Measurements from ENCODE around the gene PPP1R12B. TPM values are rescaled to one million over a fixed set of nuclear protein-coding genes. Genes with fewer than 3 reads are reported as not detected.
A peak's percentile ranks its signal among the peaks of the same experiment; 100 is the strongest.
"Not testable (repeated sequence)": the region's sequence is repeated elsewhere in the genome, so short reads cannot be mapped to it uniquely, and the experiment has no call there.

PPP1R12B gene
- total RNA-seq, 1 donor from 2014 or later: 44.9 TPM

GRCh38 chr1:202580619-202581018 is 232.1 kb downstream of the PPP1R12B start:
- Mint-ChIP-seq H3K9me3 (ENCODE audit: low read depth) (no peaks in the 10 kb centered on the region), H3K27me3 (no peaks in the 10 kb centered on the region), H3K36me3 (ENCODE audit: insufficient read depth) (peaks cover 17% of the 10 kb centered on the region), H3K4me3 (ENCODE audit: low read depth) (no peak overlapping the region), H3K27ac (no peak overlapping the region), H3K4me1 (ENCODE audit: low read depth) (peaks cover 25% of the 10 kb centered on the region)
- no peak for TF ChIP-seq CTCF (IDR thresholded peaks at IDR 0.05; ENCODE audit: unreplicated experiment)
- no peak for DNase-seq (ENCODE audit: low spot score, unreplicated experiment)

GRCh38 chr1:202582350-202582749 is 233.9 kb downstream of the PPP1R12B start:
- not testable (repeated sequence) for H3K27ac Mint-ChIP-seq; H3K27me3 Mint-ChIP-seq; H3K9me3 Mint-ChIP-seq (ENCODE audit: low read depth); H3K4me3 Mint-ChIP-seq (ENCODE audit: low read depth); DNase-seq (ENCODE audit: low spot score, unreplicated experiment)
- Mint-ChIP-seq H3K4me1 (ENCODE audit: low read depth) (peaks cover 37% of the 10 kb centered on the region), H3K36me3 (ENCODE audit: insufficient read depth) (peaks cover 17% of the 10 kb centered on the region)

- no peak for TF ChIP-seq CTCF (IDR thresholded peaks at IDR 0.05; ENCODE audit: unreplicated experiment)
- peaks cover 31% of the 10 kb centered on the region for H3K4me1 Mint-ChIP-seq (ENCODE audit: low read depth)
- H3K9me3 Mint-ChIP-seq (ENCODE audit: low read depth): no peaks in the 10 kb centered on the region
- H3K36me3 Mint-ChIP-seq (ENCODE audit: insufficient read depth): peaks cover 17% of the 10 kb centered on the region
- H3K27ac Mint-ChIP-seq: peak overlapping the region; percentile 91
- DNase-seq (ENCODE audit: low spot score, unreplicated experiment): no peak
- H3K4me3 Mint-ChIP-seq (ENCODE audit: low read depth): no peak overlapping the region
- no peaks in the 10 kb centered on the region for H3K27me3 Mint-ChIP-seq
Observed at GRCh38 chr1:202584707-202585589, 236.4 kb downstream of the PPP1R12B start.

DNA sequence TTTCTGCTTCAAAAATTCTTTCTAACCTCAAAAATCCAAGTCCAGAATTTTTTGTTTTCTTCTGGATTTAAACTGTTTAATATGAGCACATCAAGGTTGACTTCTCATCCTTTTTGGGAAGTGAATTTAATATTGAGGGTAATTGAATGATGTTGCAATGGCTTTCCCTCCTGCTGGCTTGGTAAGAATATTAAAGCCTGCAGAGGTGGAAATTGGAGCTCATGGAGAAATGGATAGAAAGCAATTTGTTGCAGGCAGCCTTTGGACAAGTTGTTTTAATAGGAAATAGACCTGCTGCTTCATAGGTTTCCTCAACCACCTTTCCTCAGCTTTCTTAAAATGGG is 237.1 kb downstream of the PPP1R12B start:
- H3K36me3 Mint-ChIP-seq (ENCODE audit: insufficient read depth): peaks cover 17% of the 10 kb centered on the region
- H3K27me3 Mint-ChIP-seq: no peaks in the 10 kb centered on the region
- DNase-seq (ENCODE audit: low spot score, unreplicated experiment): no peak
- H3K4me1 Mint-ChIP-seq (ENCODE audit: low read depth): peaks cover 31% of the 10 kb centered on the region
- no peak overlapping the region for H3K27ac Mint-ChIP-seq
- no peak for TF ChIP-seq CTCF (IDR thresholded peaks at IDR 0.05; ENCODE audit: unreplicated experiment)
- H3K4me3 Mint-ChIP-seq (ENCODE audit: low read depth): no peak overlapping the region
- no peaks in the 10 kb centered on the region for H3K9me3 Mint-ChIP-seq (ENCODE audit: low read depth)

DNA sequence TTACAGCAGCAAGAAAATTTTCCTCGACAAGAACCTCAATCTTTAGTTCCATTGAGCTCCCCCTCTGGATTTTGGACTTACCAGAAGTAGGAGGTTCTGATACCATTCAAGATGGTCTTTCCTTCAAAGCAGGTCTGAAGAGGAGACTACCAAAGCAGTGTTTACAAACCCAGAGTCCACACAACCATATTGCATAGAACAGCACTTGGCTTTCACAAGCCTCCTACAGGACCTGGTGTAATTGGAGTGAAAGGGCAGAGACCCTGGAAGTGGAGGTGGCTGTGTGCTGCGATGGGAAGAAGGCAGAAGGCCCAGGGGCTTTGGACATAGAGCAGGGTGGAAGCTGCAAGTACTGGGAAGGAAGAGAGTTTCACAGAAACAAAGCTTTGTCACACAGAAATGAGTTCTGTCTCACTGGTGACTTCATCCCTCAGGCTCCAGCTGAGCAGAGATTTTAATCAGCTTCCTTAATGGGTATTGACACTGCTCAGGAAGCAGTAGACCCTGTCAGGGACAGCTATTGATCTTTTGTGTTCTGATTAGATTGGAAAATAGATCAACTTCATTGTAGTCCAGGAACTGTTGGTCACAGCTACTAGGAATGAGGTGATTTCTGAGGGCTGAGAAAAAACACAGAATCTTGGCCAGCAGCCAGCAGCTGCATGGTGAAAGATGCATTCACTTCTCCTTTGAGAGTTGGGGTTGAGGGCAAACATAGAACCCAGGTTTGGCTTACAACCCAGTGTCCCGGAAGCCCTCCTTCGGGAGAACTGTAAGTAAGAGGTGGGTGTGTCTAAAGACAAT is 237.7 kb downstream of the PPP1R12B start:
- H3K27ac Mint-ChIP-seq: peak overlapping the region; percentile 96
- H3K4me1 Mint-ChIP-seq (ENCODE audit: low read depth): peaks cover 31% of the 10 kb centered on the region
- H3K27me3 Mint-ChIP-seq: no peaks in the 10 kb centered on the region
- TF ChIP-seq CTCF (IDR thresholded peaks at IDR 0.05; ENCODE audit: unreplicated experiment): no peak
- H3K36me3 Mint-ChIP-seq (ENCODE audit: insufficient read depth): peaks cover 11% of the 10 kb centered on the region
- DNase-seq (ENCODE audit: low spot score, unreplicated experiment): no peak
- H3K9me3 Mint-ChIP-seq (ENCODE audit: low read depth): no peaks in the 10 kb centered on the region
- no peak overlapping the region for H3K4me3 Mint-ChIP-seq (ENCODE audit: low read depth)

Measured in progenitor cell of endocrine pancreas (in vitro differentiated cells).